ENCODE data around the gene CTTNBP2NL. TPM values are rescaled to one million over a fixed set of nuclear protein-coding genes. Genes with fewer than 3 reads are reported as not detected.
A peak's percentile ranks its signal among the peaks of the same experiment; 100 is the strongest.
"Not testable (repeated sequence)": the region's sequence is repeated elsewhere in the genome, so short reads cannot be mapped to it uniquely, and the experiment has no call there.

Gene CTTNBP2NL
- total and polyA plus RNA-seq, 9 donors: 8.1 to 35.7 (median 28.3) TPM

- intact Hi-C loops (cut with DNase I): no loop called here
- peak overlapping the region in 1 of 2 donors; percentile 47 for H3K27ac ChIP-seq
- TF ChIP-seq CTCF (IDR thresholded peaks at IDR 0.05) (no peak), POLR2A (IDR thresholded peaks at IDR 0.05) (no peak), EP300 (IDR thresholded peaks at IDR 0.05) (no peak)
- peaks cover 11% of the 10 kb centered on the region for H3K4me1 ChIP-seq (ENCODE audit: insufficient read depth)
- DNase-seq: no peak
- H3K9me3 ChIP-seq: no peaks in the 10 kb centered on the region
- H3K27me3 ChIP-seq: no peaks in the 10 kb centered on the region
- 43 to 50% (median 46%) methylated on average over 1 of the region's 1 CpG for WGBS, 3 donors
- no peaks in the 10 kb centered on the region for H3K36me3 ChIP-seq
- H3K4me3 ChIP-seq: no peak overlapping the region
Measured at GRCh38 chr1:112445596-112445995, 49.6 kb downstream of the CTTNBP2NL start.

- 38 to 75% (median 40%) methylated on average over 1 of the region's 1 CpG for WGBS, 3 donors
- Histone ChIP-seq H3K4me3 (no peak overlapping the region), H3K36me3 (no peaks in the 10 kb centered on the region), H3K4me1 (ENCODE audit: insufficient read depth) (peaks cover 10% of the 10 kb centered on the region), H3K27me3 (no peaks in the 10 kb centered on the region), H3K27ac (peak overlapping the region in 1 of 2 donors; percentile 58), H3K9me3 (no peaks in the 10 kb centered on the region)
- intact Hi-C loops (cut with DNase I): no loop called here
- TF ChIP-seq POLR2A (IDR thresholded peaks at IDR 0.05): no peak
- TF ChIP-seq EP300 (IDR thresholded peaks at IDR 0.05): no peak
- no peak for TF ChIP-seq CTCF (IDR thresholded peaks at IDR 0.05)
- DNase-seq: no peak
Measured at GRCh38 chr1:112446411-112446810, 50.4 kb downstream of the CTTNBP2NL start.

- no peaks in the 10 kb centered on the region for H3K27me3 ChIP-seq
- intact Hi-C loops (cut with DNase I): no loop called here
- H3K27ac ChIP-seq: no peak overlapping the region
- H3K9me3 ChIP-seq: no peaks in the 10 kb centered on the region
- DNase-seq: no peak
- WGBS, 3 donors: 82 to 89% (median 87%) methylated on average over 8 of the region's 8 CpGs
- no peaks in the 10 kb centered on the region for H3K36me3 ChIP-seq
- peaks cover 11% of the 10 kb centered on the region for H3K4me1 ChIP-seq (ENCODE audit: insufficient read depth)
- H3K4me3 ChIP-seq: no peak overlapping the region
- no peak for TF ChIP-seq EP300 (IDR thresholded peaks at IDR 0.05)
Measured at GRCh38 chr1:112448904-112449629, 53.1 kb downstream of the CTTNBP2NL start.

- no peak overlapping the region for H3K4me3 ChIP-seq
- no peaks in the 10 kb centered on the region for H3K36me3 ChIP-seq
- H3K27ac ChIP-seq: no peak overlapping the region
- TF ChIP-seq EP300 (IDR thresholded peaks at IDR 0.05) (no peak), POLR2A (IDR thresholded peaks at IDR 0.05) (no peak), CTCF (IDR thresholded peaks at IDR 0.05) (no peak)
- DNase-seq: no peak
- intact Hi-C loops (cut with DNase I): no loop called here
- no peaks in the 10 kb centered on the region for H3K27me3 ChIP-seq
- peaks cover 11% of the 10 kb centered on the region for H3K4me1 ChIP-seq (ENCODE audit: insufficient read depth)
- no peaks in the 10 kb centered on the region for H3K9me3 ChIP-seq
Measured at GRCh38 chr1:112449630-112449983, 53.6 kb downstream of the CTTNBP2NL start.

GRCh38 chr1:112450773-112451172 is 54.8 kb downstream of the CTTNBP2NL start:
- DNase-seq: no peak
- no peak overlapping the region for H3K4me3 ChIP-seq
- no peak overlapping the region for H3K27ac ChIP-seq
- peaks cover 7% of the 10 kb centered on the region for H3K4me1 ChIP-seq (ENCODE audit: insufficient read depth)
- TF ChIP-seq POLR2A (IDR thresholded peaks at IDR 0.05): no peak
- TF ChIP-seq EP300 (IDR thresholded peaks at IDR 0.05): no peak
- TF ChIP-seq CTCF (IDR thresholded peaks at IDR 0.05): no peak
- no peaks in the 10 kb centered on the region for H3K36me3 ChIP-seq
- H3K27me3 ChIP-seq: no peaks in the 10 kb centered on the region
- H3K9me3 ChIP-seq: no peaks in the 10 kb centered on the region
- intact Hi-C loops (cut with DNase I): no loop called here

- H3K27ac ChIP-seq; intact Hi-C loops (cut with DNase I); H3K9me3 ChIP-seq; H3K36me3 ChIP-seq; H3K27me3 ChIP-seq; H3K4me3 ChIP-seq; H3K4me1 ChIP-seq (ENCODE audit: insufficient read depth): not testable (repeated sequence)
- DNase-seq: peak in 1 of 5 donors; percentile 22
- WGBS, 3 donors: 53 to 72% (median 71%) methylated on average over 3 of the region's 3 CpGs
Measured at GRCh38 chr1:112451301-112451700, 55.3 kb downstream of the CTTNBP2NL start.

Data from ovary (tissue), 9 donors.